Cortex of kidney (tissue), 1 donor: Measurements from ENCODE around the gene CCDC106.

ENCODE experiments used
- DNase-seq: peaks from one replicate; lab custom pipeline; 2025; lab: John Stamatoyannopoulos, UW

The CCDC106 gene

GRCh38 chr19:55669418-55670279, 21.6 kb downstream of the CCDC106 start:
- DNase-seq = no peak

DNA sequence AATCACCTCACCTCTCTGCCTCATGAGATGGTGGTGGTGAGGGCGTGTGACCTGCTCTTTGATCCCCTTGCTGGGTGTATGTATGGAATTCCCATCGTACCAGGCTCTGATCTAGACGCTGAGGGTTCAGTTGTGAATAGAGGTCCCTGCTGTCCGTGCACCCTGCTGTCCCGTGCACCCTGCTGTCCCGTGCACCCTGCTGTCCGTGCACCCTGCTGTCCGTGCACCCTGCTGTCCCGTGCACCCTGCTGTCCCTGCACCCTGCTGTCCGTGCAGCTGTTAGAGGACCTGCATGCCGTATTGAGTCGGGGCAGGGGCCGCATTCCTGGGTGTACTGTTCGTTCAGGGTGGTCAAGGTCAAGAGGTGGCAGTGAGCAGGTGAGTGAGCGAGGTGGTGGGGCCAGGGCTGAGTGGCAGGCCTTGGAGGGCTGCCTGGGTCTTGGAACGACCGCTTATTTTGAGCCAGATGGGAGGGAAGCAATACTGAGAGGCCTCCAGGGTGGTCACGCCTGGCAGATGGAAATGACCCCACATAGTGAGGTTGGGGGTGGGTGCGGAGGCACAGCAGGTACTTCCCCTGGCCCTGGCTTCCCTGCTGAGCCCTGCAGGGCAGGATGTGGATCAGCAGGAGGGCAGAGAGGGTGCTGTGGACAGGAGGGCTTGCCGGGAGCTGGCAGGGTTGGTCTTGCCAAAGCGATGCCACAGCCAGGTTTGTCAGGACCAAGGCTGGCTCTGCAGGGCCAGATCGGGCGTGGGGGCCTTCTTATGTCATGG, 22.5 kb downstream of the CCDC106 start:
- no peak for DNase-seq

DNA sequence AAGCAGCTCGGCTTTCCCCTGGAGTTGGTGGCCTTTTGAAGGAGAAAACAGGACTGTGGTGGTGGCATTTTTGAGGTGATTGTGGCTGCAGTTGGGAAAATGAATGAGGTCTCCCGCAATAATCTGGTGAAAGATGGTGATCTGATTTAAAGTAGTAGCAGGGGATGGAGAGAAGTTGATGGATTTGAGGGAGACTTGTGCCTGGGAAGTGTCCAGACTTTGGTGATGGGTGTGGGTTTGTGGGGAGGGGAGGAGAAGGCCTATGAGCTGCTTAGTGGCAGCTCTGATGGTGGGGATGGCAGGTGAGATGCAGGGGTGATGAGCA, 23.0 kb downstream of the CCDC106 start:
- DNase-seq = no peak

DNA sequence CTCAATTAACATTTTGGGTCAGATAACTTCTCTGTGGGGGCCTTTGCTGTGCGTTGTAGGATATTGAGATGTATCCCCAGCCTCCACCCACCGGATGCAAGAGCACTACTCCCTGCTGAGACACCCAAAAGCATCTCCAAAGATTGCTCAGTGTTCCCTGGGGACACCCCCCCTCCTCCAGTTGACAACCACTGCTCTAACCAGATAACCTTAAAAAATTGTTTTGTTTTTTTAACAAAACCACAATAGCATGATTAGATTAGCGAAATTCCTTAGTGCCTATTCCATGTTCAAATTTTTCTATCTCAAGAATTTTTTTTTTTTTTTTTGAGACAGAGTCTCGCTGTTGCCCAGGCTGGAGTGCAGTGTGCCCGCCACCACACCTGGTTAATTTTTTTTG, 24.4 kb downstream of the CCDC106 start:
- DNase-seq = no peak

GRCh38 chr19:55673465-55673864, 25.5 kb downstream of the CCDC106 start:
- DNase-seq = no peak

DNA sequence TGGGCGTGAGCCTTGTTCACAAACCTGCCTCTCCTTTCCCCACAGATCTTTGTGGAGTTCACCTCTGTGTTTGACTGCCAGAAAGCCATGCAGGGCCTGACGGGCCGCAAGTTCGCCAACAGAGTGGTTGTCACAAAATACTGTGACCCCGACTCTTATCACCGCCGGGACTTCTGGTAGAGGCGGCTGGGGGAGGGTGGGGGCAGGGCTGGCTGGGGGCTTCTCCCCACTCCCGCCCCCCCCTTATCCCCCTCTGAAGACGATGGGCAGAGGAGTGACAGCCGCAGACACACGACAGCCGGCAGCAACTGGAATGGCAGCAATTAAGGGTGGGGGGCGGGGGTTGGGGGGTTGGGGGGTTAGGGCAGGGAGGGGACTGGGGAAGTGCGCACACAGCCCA, 25.9 kb downstream of the CCDC106 start:
- no peak for DNase-seq

GRCh38 chr19:55674459-55674840, 26.4 kb downstream of the CCDC106 start:
- DNase-seq = no peak

- DNase-seq = no peak
Observed at GRCh38 chr19:55674841-55675660, 27.0 kb downstream of the CCDC106 start, which contains the start of gene EPN1. Gene EPN1, plus strand, starts transcription at chr19:55675226. Its CDS starts 3,402 bp downstream, at chr19:55678628.

GRCh38 chr19:55675661-55676354, 27.8 kb downstream of the CCDC106 start:
- DNase-seq = no peak

DNA sequence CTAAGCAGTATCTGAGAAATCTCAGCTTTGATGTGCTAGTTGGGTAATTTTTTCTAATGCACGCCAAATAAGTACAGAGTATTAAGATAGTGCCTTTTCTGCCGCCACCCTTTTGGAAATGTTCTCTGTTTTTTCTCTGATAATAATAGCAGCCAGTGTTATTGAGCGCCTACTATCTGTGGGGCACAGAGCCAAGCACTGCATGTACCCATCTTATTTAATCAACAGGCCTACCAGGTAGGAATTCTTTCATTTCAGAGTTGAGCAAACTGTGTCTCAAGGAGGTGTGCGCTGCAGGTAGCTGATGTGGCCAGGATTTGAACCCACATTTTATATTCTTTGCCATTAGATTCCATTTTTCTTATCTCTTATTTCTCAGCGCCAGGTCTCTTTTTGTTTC, 28.4 kb downstream of the CCDC106 start:
- DNase-seq = no peak

DNA sequence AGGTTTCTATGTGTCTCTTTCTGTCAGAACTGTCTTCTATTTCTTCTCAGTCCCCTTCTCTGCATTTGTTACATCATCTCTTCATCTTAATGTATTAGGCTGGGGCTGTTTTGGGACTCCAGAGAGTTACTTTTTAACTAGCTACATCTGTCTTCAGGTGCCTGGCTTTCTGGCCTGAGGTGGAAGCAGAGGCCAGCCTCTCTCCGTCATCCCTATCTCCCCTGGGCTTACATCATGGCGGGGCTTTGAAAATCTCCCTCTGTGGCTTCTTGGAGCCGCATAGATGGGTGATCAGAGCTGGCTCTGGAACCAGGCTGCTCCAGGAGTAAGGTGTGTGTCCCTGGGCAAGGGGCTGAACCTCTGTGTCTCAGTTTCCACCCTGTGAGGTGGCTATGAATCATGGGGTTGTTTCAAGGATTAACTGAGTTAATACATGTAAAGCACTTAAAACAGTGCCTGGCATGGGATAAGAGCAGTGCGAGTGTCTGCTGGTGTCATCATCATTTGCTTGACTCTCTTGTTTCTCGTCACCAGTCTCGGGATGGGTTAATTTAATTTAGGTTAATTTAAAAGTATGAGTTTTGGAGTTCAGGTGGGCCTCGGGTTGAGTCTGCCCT, 29.0 kb downstream of the CCDC106 start:
- no peak for DNase-seq

DNA sequence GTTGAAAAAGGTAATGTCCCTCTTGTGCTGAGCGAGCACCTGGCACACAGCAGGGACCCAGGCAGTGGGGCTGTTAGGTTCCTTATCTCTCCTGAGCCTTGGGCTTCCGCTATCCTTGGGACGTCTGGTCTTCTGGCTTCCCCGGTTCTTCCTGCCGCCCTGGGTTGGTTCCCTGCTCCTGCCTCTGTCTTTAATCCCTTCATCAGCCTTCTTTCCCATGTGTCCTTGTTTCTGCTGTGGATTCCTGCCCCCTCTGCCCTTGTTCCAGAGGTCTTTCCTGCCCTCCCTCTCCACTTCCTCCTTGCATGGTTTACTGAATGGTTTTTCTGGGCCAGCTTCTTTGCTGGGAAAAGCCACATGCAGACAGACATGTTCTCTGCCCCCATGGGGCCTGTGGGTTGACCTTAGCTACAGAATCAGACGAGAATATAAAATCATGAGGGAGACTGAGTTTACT, 29.6 kb downstream of the CCDC106 start:
- no peak for DNase-seq

- DNase-seq = no peak
Observed at GRCh38 chr19:55678121-55678671, 30.2 kb downstream of the CCDC106 start.

DNA sequence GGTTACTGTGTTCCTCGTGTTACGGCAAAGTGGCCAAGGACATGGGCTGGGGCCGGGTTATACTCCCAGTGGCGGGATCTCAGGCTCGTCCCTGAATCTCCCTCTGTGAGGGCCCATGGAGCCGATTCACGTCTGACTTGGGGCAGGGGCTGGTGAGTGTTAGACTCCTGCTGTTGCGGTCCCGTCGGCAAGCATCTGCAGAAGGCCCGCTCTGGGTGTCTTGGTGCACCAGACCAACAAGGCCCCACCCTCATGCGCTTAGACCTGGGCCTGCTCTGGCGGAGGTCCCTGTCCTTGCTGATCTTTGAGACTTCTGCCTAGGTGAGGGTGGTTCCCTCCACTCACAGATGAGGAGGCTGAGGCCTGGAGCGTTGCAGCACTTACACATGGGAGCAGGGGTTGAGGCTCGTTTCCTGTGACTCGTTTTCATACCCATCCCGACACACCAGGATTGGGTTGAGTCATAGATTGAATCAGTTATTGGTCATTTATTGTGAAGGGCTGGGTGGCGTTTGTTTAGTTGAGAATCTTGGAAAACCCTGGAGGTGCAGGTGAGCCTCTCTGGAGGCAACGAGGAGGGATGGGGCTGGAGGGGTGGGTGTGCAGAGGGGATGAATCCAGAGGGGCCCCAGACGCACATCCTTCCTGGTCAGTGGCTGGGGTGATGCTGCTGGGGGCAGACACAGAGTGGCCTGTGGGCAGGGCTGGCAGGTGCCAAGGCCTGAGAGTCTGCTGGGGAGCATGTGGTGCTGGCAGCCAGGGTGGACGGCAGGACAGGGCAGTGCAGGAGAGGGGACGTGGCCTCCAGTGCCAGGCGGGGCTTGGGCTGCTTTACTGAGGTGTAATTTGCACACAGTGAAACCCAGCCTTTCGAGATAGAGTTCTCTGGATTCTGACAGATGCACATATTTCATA, 31.6 kb downstream of the CCDC106 start:
- no peak for DNase-seq

DNA sequence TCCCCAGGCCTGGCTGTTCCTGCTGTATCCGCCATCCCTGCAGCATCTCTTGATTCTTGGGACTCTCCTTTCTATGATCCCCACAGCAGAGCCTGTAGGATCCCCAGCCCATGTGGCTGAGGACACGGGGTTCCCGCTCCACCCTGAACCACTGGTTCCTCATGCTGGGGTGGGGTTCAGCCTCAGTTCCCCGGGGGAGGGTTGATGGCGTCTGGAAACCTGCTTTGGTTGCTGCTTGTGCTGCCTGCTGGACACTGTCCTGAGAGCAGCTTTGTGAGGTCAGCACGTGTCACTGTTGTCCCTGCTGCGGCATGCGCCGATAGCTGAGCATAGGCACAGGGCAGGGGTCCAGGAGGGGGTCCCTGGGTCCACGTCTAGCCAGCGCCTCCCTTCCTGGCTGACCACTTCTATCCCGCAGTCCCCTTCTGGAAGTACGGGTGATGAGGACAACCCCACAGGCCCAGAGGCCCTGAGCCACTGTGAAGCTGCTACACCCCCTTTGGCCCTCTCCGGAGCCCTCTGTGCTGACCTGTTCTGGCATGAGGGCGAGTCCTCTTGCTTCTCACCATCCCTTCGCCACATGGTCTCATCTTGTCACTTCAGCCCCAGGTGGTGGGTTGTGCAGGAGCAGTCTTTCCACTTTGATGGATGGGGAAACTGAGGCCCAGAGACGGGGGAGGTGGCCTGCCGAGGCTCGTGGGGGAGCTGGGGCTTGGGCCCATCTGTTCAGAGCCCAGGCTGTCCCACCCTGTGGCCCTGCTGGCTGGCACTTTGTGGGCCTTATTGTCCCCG, 32.5 kb downstream of the CCDC106 start:
- no peak for DNase-seq

DNA sequence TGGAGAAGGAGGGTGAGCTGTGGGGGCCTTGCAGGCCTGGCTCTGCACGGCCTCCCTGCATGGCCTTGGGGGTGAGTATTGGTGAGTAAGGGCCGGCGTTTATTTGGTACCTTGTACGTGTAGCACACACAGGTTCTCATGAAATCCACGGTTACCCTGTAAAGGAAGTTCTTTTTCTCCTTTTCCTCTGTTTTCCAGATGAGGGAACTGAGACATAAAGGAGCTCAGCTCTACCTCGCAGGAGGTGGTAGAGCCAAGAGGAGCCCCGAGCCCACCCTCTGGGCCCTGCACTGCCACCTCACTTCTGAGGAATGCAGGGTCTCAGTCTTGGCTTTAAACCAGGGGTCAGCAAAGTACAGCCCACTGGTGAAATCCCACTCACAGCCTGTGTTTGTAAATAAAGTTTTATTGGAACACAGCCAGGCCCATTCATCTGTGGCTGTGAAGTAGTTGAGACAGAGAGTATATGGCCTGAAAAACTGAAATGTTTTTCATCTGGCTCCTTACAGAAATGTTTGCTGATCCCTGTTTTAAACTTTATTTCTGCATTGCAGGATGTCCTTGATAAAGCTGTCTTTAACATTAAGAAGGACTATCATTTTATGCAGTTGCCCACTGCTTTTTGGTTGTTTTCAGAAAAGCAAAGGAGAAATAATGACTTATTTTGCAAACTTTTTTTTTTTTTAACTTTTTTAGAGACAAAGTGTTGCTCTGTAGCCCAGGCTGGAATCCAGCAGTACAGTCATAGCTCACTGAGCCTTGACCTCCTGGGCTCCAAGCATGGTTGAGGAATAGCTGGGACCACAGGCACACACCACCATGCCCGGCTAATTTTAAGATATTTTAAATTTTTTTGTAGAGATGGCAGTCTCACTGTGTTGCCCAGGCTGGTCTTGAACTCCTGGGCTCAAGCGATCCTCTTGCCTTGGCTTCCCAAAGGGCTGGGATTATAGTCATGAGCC, 33.4 kb downstream of the CCDC106 start:
- no peak for DNase-seq

DNA sequence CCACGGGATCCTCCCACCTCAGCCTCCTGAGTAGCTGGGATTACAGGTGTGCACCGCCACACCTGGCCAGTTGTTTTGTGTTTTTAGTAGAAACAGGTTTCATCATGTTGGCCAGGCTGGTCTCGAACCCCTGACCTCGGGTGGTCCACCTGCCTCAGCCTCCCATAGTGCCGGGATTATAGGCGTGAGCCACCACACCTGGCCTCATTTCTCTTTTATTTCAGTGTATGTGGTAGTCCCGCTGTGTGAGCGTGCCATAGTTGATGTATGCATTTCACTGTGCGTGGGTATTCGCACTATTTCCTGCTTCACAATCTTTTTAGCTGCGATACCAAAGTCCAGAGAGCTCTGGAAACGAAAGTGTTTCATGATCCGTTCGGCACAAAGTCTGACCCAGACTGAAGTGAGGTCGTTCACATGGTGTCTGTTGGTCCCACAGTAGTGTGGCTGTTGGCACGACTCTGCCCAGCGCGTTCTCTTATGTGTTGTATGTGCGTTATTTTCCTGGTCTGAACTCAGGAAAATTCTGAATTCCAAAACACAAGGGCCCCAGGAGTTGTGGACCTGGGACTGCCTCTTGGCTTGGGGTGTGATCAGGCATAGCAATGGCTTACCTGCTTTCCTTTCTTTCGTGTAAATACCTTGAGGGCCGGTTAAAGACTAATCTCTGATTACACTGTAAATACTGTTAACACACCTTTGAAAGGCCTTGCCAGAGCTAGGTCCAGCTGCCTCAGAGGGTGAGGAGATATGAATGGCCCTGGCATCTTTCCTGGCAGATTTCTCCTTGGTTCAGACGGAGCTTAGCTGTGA, 35.6 kb downstream of the CCDC106 start:
- DNase-seq = no peak
